Stimulated activated CD4-positive, alpha-beta T cell treated with anti-CD3 and anti-CD28 coated beads, Interleukin-1b, Interleukin-23, amount 100 ng/mL, for 4 hours (primary cell): ENCODE data around the gene BRF1.

Experiments used
- DNase-seq, 2 donors: peaks; one replicate each; pipeline ENCODE4 v3.0.0-alpha.2; 2020; ENCODE audit warnings: low read depth in 2 of 2

BRF1 gene

DNA sequence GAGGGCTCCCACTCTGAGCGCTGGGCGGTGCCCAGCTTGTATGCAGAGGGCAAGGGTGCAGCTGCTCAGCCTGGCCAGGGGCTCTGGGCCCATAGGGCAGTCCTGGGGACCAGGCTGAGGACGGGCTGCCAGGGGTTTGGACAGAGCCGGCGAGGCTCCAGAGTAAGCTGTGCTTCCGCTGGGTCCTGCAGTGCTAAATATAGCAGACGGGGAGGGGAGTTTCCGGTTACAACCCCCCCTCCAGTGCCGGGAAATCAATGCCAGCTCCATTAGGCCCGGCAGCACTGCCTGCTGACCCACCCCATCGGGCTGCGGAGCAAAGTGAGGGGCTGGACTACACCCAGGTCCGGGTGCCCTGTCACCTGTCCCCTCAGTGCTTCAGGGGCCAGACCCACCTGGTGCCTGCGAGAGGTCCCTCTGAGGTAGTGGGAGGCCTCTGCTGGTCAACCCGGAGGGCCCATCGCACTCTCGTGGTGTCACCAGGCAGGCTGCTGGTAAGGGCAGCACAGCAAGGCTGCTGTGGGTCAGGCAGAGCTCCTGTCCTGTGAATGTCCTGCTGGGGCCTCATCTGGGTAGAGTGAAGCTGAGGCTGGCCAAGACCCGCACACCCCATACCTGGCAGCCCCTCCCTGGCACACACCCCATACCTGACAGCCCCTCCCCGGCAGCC lies 129.7 kb downstream of the BRF1 start:
- no peak for DNase-seq

DNA sequence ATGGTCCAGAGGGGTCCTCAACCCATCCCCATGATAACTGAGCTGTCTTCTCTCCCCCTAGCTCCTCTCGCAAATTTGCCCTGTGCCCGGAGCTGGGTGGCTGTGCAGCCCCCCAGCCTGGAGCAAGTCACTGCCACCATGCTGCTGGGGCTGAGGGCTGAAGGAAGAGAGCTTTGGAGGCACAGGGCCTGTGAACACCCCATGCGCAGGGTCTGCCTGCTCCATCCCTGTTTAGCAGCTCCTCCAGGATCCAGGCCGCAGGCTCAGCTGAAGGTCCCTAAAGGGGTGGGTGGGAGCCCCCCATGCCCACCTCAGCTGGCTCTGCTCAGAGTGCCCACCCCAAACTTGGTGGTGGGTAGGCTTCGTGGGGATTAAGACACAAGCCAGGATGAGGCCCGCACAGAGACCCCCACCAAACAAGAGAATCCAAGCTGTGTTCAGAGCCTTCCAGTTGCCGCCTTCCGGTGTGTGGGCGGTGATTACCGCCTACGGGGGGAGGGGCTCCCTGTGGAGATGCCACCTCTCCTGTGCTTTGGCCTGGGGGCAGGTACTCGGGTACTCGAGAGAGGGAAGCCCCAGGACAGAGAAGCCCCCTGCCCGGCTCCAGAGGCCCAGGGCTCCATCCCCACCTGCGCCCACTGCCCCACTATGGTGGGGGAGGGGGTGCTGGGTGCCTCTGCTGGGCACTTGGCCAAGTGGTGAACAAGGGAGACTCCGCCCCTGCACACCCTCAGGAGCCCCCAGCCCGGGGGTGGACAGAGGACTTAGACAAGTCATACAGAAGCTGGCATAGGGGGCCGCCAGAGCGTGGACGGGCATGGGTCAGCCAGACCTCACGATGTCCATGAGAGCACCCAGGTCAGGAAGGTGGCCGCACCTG lies 130.8 kb downstream of the BRF1 start:
- DNase-seq, result no peak

DNA sequence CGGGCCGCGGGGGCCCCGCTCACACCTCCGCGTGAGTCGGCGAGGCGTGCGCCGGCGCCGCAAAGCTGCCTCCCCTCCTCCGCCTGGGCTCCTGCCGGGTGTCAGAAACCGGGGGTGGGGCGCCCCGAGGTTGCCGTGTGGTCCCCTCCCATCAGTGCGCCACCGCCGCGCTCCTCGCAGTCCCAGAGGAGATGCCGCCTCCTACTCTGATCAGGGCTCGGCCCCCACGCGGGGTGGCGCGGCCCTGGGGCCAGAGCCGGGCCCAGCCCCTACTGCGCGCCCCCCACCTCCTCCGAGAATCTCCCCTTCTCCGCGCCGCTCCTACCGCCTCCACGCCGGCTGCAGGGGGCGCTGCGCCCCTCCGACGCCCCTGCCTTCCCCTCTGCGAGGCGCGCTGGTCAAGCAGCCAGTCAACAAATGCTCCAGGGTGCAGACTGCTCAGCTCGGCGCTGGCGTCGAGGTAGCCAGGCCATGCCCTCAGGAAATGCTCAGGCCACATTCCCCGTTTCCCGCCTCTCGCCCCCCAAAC lies 131.8 kb downstream of the BRF1 start:
- peak; percentile 25 to 27 for DNase-seq

GRCh38 chr14:105168496-105168978 lies 132.3 kb downstream of the BRF1 start, which contains the start of gene JAG2:
Gene JAG2 (minus strand): TSS chr14:105168776. CDS start chr14:105168420, 356 bp downstream.
- DNase-seq, result peak; percentile 44 to 54

- no peak for DNase-seq
These were observed 132.7 kb downstream of the BRF1 start for GRCh38 chr14:105168093-105168420.

DNA sequence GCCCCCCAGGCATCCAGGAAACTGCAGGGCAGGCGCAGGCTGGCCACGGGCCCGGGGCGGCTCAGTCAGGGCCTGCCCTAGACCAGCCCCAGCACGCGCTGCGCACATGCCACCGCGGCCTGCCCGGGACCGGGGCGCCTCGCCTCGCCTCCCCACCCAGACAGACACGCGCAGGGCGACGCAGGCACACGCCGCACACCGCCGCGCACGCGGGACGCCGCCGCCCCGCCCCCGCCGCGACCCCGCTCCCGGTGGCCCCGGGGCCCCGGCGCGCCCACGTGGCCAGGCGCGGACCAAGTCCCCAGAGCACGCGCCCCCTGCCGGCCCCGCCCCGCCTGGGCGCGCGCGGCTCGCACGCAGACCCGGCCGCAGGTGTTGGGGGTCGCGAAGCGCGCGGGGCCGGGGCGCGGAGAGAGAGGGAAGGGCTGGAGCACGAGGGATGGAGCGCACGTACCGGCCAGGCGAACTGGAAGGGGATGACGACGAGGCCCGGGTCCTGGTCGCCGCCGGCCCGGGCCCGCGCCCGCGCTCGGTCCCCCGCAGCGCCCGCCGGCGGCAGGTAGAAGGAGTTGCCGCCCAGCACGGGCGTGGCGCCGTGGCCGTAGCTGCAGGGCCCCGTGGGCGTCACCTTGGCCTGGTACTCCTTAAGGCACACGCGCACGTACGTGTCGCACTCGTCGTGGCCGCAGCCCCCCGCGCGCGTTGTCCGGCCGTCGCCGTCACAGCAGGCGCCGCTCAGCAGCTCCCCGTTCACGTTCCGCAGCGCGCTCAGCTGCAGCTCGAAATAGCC lies 133.3 kb downstream of the BRF1 start:
- peak in 1 of 2 donors; percentile 24 for DNase-seq

DNA sequence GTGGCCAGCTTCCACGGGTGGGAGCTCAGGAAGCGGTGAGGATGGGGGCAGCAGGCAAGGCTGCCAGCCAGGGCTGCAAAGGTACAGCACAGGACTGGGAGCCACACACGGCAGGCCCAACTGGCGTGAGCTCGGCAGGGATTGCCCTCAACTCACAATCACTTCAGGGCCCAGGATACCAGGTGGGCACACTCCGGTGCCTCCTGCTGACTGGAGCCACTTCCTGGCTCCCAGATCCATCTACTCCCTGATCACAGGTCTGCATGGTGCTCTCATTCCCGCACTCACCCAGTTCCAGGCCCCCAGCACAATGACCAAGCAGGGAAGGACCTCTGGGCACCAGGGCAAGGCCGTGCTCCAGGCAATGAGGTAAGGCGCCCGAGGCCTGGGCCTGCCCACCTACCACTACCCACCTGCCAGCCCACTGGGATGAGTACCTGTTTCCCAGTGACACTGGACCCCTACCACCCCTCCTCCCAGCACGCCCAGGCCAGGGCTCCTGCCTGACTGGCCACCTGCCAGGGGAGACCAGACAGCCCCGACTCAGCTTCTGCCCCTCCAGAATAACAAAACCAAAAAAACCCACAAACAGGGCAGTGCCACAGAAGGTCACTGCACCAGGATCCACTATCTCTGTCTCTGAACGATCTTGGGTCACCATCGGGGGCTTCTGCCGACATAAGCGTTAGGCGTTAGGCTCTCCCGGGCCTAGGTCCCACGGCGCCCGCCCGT lies 134.1 kb downstream of the BRF1 start:
- no peak for DNase-seq

DNA sequence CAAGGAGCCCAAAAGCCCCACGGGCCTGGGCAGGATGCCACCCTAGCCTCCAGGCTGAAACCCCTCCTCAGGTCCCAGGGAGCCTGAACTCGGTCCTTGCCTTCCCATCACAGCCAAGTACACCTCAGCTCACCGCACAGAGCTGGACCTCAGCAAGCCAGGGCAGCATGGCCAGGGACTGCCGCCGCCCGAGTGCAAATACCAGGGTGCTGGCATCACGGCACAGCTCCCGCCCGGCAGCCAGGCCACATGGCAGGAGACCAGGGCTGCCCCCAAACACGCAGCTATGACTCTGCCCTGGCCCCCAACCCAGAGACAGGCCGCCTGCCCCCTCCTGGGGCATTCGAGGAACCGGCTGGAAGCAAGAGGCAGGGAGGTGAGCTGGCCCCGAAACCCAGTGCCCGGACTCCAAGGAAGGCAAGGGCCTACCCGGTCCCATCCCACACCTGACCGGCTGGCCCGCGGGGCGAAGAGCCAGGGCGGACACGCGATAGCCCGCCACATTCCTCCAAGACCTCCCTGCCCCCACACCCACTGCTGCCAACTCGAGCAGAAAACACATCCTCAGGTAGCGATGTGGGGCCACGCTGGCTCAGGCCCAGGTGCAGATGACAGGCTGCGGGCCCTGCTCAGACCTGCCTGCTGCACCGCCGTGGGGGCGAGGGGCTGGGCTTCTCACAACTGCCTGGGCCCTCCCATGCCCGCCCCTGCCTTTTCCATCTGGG lies 134.9 kb downstream of the BRF1 start:
- no peak for DNase-seq

GRCh38 chr14:105165134-105165704 lies 135.6 kb downstream of the BRF1 start:
- no peak for DNase-seq

DNA sequence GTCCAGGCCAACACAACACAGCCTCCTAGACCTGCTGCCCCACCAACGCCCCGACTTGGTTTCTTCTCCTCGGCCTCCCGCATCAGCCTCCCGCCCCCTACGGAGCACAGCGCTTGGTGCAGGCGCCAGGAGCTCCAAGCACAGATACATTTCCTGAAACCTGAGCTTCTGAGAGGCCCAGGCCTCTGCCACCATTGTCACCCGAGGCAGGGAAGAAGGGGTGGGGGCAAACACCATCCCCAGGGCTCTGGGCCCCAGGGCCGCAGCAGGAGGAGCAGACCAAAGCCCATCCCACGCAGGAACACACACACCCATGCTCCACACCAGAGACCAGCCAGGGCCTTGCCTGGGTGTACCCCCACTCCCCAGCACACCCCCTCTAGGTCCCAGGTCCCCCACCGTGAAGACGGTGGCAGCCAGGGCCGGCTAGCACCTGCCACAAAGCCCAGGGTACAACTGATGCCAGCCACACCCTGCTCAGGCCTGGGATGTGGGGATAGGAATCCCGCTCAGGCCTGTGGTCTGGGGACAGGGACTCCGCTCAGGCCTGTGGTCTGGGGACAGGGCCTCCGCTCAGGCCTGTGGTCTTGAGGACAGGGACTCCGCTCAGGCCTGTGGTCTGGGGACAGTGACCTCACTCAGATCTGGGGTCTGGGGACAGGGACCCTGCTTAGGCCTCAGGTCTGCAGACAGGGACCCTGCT lies 137.6 kb downstream of the BRF1 start:
- no peak for DNase-seq

- no peak for DNase-seq
These were observed 138.2 kb downstream of the BRF1 start for GRCh38 chr14:105162669-105162979.

GRCh38 chr14:105161964-105162668 lies 138.7 kb downstream of the BRF1 start:
- DNase-seq, result no peak

DNA sequence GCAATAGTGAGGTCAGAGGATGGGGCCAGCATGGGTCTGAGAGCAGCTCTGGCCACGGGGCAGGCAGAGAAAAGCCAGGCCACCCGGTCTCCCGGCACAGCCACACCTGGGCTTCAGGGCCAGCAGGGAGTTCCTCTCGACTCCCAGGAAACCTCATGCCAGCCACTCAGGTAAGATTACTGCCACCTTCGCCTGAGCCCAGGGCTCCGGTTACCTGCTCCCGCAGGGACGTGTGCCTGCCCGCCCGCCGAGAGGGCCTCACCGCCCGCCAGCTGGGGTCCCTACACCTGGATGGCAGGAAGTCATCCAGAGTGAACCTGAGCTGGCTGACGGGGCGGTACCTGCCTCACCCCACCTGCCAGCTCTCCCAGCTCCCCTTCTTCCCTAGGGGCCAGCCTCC lies 139.5 kb downstream of the BRF1 start:
- no peak for DNase-seq

DNA sequence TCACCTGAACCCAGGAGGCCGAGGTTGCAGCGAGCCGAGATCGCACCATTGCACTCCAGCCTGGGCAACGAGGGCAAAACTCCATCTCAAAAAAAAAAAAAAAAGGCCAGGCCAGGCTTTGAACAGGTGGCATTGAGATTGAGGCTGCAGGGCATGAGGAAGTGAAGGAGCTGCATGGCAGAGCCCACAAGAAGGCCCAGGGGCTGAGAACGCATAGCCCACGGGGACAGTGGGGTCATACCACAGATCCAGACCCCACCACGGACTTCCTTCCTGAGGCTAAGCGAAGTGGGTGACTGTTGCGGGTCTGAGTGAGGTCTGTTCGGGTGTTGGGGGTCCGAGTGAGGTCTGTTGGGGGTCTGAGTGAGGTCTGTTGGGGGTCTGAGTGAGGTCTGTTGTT lies 140.0 kb downstream of the BRF1 start:
- no peak for DNase-seq

DNA sequence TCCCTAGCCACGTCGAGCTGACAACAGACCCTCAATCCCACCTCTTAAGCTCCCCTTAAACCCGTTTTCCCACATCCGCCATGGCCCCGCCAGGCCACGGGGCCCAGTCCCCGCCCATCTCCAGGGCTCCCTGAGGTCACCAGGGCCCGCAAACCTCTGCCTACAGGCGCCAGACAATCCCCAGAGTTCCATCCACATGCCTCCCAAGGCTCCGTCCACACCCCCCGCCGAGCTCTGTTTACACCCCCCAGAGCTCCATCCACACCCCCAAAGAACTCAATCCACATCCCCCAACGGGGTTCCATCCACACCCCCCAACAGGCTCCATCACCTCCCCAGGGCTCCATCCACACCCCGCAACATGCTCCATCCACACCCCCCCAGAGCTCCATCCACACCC lies 141.5 kb downstream of the BRF1 start:
- no peak for DNase-seq
